ENCODE data around the gene TTLL10. TPM values are rescaled to one million over a fixed set of nuclear protein-coding genes. Genes with fewer than 3 reads are reported as not detected.

The TTLL10 gene
- polyA plus RNA-seq, 1 donor from 2014 or later: not detected

GRCh38 chr1:1213345-1214265 is 39.9 kb downstream of the TTLL10 start, which contains the start of gene TNFRSF4:
TNFRSF4 (minus strand) TSS chr1:1214153; CDS start chr1:1214127, 26 bp downstream.
- no peaks in the 10 kb centered on the region for H3K9me3 ChIP-seq (ENCODE audit: low read length)
- no peak within 1 kb of the TSS for H3K4me2 ChIP-seq (ENCODE audit: low read length)
- H3K79me2 ChIP-seq (replicated peaks; ENCODE audit: insufficient read depth, low read length): no peaks in the 10 kb centered on the region
- no peak within 1 kb of the TSS for H3K27ac ChIP-seq (ENCODE audit: low read length)
- H3K9me2 ChIP-seq (ENCODE audit: insufficient read depth, low read length): no peaks in the 10 kb centered on the region
- H3K27me3 ChIP-seq (ENCODE audit: insufficient read depth, low read depth, low read length): no peaks in the 10 kb centered on the region
- TF ChIP-seq TAF1 (IDR thresholded peaks at IDR 0.05; ENCODE audit: low read depth) (no peak), EP300 (conservative IDR thresholded peaks at IDR 0.05; ENCODE audit: poor library complexity, severe bottlenecking) (no peak), SMC3 (conservative IDR thresholded peaks at IDR 0.05; ENCODE audit: poor library complexity) (no peak), POLR2AphosphoS5 (IDR thresholded peaks at IDR 0.05) (no peak), RAD21 (conservative IDR thresholded peaks at IDR 0.05) (no peak), REST (IDR thresholded peaks at IDR 0.05; ENCODE audit: borderline replicate concordance) (no peak), MXI1 (conservative IDR thresholded peaks at IDR 0.05; ENCODE audit: poor library complexity, severe bottlenecking) (no peak), EZH2 (IDR thresholded peaks at IDR 0.05; ENCODE audit: borderline replicate concordance, insufficient read depth, low read length, poor library complexity, severe bottlenecking) (no peak)
- TF ChIP-seq, protein P1, sequence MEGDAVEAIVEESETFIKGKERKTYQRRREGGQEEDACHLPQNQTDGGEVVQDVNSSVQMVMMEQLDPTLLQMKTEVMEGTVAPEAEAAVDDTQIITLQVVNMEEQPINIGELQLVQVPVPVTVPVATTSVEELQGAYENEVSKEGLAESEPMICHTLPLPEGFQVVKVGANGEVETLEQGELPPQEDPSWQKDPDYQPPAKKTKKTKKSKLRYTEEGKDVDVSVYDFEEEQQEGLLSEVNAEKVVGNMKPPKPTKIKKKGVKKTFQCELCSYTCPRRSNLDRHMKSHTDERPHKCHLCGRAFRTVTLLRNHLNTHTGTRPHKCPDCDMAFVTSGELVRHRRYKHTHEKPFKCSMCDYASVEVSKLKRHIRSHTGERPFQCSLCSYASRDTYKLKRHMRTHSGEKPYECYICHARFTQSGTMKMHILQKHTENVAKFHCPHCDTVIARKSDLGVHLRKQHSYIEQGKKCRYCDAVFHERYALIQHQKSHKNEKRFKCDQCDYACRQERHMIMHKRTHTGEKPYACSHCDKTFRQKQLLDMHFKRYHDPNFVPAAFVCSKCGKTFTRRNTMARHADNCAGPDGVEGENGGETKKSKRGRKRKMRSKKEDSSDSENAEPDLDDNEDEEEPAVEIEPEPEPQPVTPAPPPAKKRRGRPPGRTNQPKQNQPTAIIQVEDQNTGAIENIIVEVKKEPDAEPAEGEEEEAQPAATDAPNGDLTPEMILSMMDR (IDR thresholded peaks at IDR 0.05; ENCODE audit: poor library complexity, severe bottlenecking): no peak
- H4K20me1 ChIP-seq (ENCODE audit: insufficient read depth): no peaks in the 10 kb centered on the region
- H3K4me3 ChIP-seq (ENCODE audit: low read length): no peak within 1 kb of the TSS
- no peak within 1 kb of the TSS for H2AFZ ChIP-seq (ENCODE audit: low read depth, low read length)
- no peaks in the 10 kb centered on the region for H3K36me3 ChIP-seq (ENCODE audit: insufficient read depth, low read length)
- H3K9ac ChIP-seq (ENCODE audit: low read length): no peak within 1 kb of the TSS
- H3F3A ChIP-seq (ENCODE audit: insufficient read depth, low read length, poor library complexity, severe bottlenecking): no peaks in the 10 kb centered on the region

GRCh38 chr1:1215080-1215676 is 41.5 kb downstream of the TTLL10 start:
- Histone ChIP-seq H3K9ac (ENCODE audit: low read length) (no peak overlapping the region), H4K20me1 (ENCODE audit: insufficient read depth) (no peaks in the 10 kb centered on the region), H3K27me3 (ENCODE audit: insufficient read depth, low read depth, low read length) (no peaks in the 10 kb centered on the region), H3K4me2 (ENCODE audit: low read length) (no peak overlapping the region), H3K79me2 (replicated peaks; ENCODE audit: insufficient read depth, low read length) (no peaks in the 10 kb centered on the region), H3K9me3 (ENCODE audit: low read length) (no peaks in the 10 kb centered on the region), H2AFZ (ENCODE audit: low read depth, low read length) (no peak overlapping the region), H3K9me2 (ENCODE audit: insufficient read depth, low read length) (no peaks in the 10 kb centered on the region), H3K4me3 (ENCODE audit: low read length) (no peak overlapping the region), H3K36me3 (ENCODE audit: insufficient read depth, low read length) (no peaks in the 10 kb centered on the region), H3F3A (ENCODE audit: insufficient read depth, low read length, poor library complexity, severe bottlenecking) (no peaks in the 10 kb centered on the region), H3K27ac (ENCODE audit: low read length) (no peak overlapping the region)
- no peak for TF ChIP-seq SMC3 (conservative IDR thresholded peaks at IDR 0.05; ENCODE audit: poor library complexity)
- TF ChIP-seq, protein P1 (IDR thresholded peaks at IDR 0.05; ENCODE audit: poor library complexity, severe bottlenecking): no peak
- TF ChIP-seq MXI1 (conservative IDR thresholded peaks at IDR 0.05; ENCODE audit: poor library complexity, severe bottlenecking): no peak
- no peak for TF ChIP-seq EZH2 (IDR thresholded peaks at IDR 0.05; ENCODE audit: borderline replicate concordance, insufficient read depth, low read length, poor library complexity, severe bottlenecking)
- no peak for TF ChIP-seq EP300 (conservative IDR thresholded peaks at IDR 0.05; ENCODE audit: poor library complexity, severe bottlenecking)
- TF ChIP-seq POLR2AphosphoS5 (IDR thresholded peaks at IDR 0.05): no peak
- no peak for TF ChIP-seq REST (IDR thresholded peaks at IDR 0.05; ENCODE audit: borderline replicate concordance)
- TF ChIP-seq RAD21 (conservative IDR thresholded peaks at IDR 0.05): no peak
- no peak for TF ChIP-seq TAF1 (IDR thresholded peaks at IDR 0.05; ENCODE audit: low read depth)
